ENCODE results near the gene MYCL.

- TF ChIP-seq REST (IDR thresholded peaks at IDR 0.05; ENCODE audit: insufficient read depth in 1 of 2, low read depth in 2 of 2, low read length in 2 of 2) (no peak), TAF1 (IDR thresholded peaks at IDR 0.05; ENCODE audit: borderline replicate concordance, insufficient read depth, low read length) (no peak), POLR2AphosphoS5 (IDR thresholded peaks at IDR 0.05; ENCODE audit: low read depth, low read length) (no peak)
Observed at GRCh38 chr1:39926820-39927219, 25.1 kb upstream of the MYCL start.
